Stimulated activated CD8-positive, alpha-beta memory T cell treated with anti-CD3 and anti-CD28 coated beads, Interleukin-7, amount 100 ng/mL, for 24 hours (primary cell): ENCODE results near the gene IQSEC1.

ENCODE experiments used
- DNase-seq: peaks from one replicate; pipeline ENCODE4 v3.0.0-alpha.2; 2020; ENCODE audit warnings: low read depth

IQSEC1 gene

DNA sequence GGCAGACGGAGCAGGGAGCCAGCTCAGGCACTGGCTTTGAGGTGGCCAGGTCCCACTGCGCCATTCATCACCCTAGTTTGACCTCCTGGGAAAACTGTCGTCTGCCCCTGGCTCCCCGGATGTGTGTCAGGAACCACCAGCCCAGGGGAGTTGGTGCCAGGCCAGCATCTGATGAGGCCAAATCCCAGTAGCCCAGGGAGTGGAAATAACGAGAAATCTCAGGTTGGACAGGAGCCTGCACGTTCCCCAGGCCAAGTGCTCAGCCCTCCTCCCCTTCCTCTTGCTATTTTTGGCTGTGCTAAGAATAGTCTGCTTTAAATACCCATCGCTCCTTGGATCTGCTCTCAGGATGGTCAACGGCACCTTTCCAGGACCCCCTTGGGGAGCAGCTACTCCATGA is 138.8 kb downstream of the IQSEC1 start:
- no peak for DNase-seq

GRCh38 chr3:12933901-12934300 is 139.3 kb downstream of the IQSEC1 start:
- no peak for DNase-seq

- DNase-seq, result no peak
These were observed 140.5 kb downstream of the IQSEC1 start for GRCh38 chr3:12932754-12933153.

DNA sequence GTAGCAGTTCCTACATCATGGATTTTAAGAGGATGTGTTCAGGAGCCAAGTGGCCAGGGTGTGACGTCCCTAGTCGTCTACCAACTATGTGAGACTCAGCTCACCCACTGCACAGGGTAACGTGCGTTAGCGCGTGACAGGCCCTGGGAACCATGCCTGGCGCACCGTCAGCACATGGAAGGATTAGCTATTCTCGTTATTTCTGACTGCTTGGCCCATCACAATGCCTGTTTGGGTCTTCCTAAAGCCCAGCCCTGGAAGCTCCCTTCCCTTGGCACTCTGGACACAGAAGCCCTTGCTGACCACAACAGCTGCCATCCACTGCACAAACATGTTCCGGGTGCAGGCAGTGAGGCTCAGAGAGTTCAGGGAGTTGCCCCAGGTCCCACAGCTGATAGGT is 140.9 kb downstream of the IQSEC1 start:
- no peak for DNase-seq

DNA sequence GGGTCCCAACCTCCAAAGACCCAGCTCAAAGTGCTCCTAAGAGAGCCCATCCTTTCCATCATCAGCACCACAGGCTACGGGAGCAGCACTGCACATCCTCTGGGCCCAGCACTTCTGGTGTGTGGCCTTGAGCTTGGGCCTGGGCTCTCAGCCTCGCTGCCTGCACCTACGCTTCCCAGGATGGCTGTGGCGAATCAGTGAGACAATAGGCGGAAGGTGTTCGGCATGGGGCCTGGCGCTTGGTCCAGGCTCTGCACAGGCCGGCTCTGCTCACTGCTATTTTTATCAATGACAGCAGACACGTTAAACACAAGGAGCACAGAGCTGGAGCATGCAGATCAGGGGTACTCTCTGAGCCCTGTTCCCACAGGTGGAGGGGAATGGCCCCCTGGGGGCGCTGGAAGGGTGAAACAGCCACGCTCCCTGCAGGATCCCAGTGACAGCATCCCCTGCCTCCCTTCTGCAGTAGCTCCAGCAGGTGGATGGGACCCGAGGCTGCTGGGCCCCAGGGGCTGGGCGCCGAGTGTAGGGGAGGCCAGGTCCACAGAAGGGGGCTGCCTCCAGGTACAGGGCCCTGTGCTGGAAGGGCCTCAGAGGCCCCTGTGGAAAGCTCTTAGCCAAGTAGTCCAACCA is 141.8 kb downstream of the IQSEC1 start:
- no peak for DNase-seq

- DNase-seq, result no peak
These were observed 143.4 kb downstream of the IQSEC1 start for GRCh38 chr3:12929801-12930200.

DNA sequence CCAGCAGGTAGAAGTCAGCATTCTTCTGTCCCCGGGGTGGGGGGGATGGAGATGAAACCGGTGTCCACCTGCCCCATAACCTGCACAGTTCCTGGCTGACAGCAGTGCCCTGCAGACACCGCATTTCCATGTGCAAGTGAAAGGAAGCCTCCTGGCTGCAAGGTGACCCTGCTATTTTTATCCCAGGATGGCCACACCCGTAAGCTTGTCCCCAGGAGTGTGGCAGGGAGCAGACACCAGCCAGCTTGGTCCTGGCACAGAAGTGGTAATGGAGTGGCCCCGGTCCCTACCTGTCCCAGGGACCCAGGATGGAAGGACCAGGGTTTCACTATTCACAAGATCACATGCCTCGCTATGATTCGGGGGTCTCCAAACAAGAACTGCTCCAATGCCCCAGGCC is 146.6 kb downstream of the IQSEC1 start:
- no peak for DNase-seq

GRCh38 chr3:12925648-12926047 is 147.6 kb downstream of the IQSEC1 start:
- DNase-seq, result no peak

GRCh38 chr3:12924437-12924836 is 148.8 kb downstream of the IQSEC1 start:
- DNase-seq, result no peak

GRCh38 chr3:12922881-12923431 is 150.3 kb downstream of the IQSEC1 start:
- no peak for DNase-seq

GRCh38 chr3:12922306-12922705 is 150.9 kb downstream of the IQSEC1 start:
- no peak for DNase-seq

DNA sequence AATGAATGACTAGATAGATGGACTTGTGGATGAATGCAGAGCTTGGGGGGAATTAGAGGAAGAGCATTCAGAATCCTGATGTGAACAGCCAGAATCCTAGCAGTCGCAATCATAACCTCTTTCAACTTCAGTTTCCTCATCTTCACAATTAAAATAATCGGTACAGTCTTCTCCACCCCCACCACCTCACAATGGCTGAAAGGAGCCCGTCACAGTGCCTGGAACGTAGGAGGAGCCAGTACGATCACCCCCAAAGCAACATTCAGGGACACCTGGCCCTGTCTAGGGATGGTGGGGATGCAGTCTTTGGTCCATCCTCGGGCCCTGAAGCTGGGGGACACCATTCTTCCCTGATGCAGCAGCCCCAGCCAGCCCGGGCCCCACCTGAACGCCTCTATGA is 151.5 kb downstream of the IQSEC1 start:
- DNase-seq, result no peak

GRCh38 chr3:12920967-12921366 is 152.3 kb downstream of the IQSEC1 start:
- DNase-seq, result no peak

- no peak for DNase-seq
These were observed 154.0 kb downstream of the IQSEC1 start for GRCh38 chr3:12919205-12919604.

- no peak for DNase-seq
These were observed 155.0 kb downstream of the IQSEC1 start for GRCh38 chr3:12918231-12918630.

- no peak for DNase-seq
These were observed 157.1 kb downstream of the IQSEC1 start for GRCh38 chr3:12916159-12916558.

- DNase-seq, result no peak
These were observed 159.1 kb downstream of the IQSEC1 start for GRCh38 chr3:12914088-12914487.

GRCh38 chr3:12911881-12912415 is 161.3 kb downstream of the IQSEC1 start:
- DNase-seq, result no peak

DNA sequence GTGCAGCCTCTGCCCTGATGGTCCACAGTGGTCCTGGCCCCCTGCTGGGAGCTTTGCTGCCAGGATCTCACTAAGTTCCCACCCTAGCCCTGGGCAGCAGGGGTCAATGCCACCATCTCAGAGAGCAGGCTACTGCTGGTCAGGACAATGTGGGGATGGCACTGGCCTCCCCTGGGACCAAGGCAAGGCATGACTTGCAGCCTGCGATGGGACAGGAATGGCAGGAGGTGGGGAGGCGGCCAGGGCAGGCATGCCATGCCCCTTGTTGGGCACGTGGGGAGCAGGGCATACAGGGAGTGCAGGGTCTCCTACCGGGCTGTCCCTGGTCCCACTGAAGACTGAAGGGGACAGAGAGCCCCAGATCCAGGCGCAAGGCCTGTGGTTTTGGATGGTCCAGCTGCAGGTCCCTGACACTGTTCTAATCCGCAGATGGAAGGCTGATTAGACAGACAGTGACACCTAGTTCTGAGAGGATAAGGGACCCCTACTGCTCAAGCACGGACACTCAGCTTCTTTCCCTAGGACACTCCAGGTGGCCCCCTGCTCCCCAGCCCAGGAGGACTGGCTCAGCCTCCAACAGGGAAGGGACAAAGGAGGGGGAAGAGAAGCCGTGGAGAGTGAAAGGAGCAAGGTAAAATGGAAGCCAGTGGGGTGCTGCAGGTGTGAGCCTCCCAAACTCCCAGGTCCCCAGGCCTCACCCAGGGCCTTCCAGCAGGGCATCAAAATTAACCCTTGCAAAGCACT is 162.7 kb downstream of the IQSEC1 start:
- DNase-seq, result no peak

- no peak for DNase-seq
These were observed 163.5 kb downstream of the IQSEC1 start for GRCh38 chr3:12909710-12910109.

- DNase-seq, result no peak
These were observed 164.4 kb downstream of the IQSEC1 start for GRCh38 chr3:12908859-12909258.

DNA sequence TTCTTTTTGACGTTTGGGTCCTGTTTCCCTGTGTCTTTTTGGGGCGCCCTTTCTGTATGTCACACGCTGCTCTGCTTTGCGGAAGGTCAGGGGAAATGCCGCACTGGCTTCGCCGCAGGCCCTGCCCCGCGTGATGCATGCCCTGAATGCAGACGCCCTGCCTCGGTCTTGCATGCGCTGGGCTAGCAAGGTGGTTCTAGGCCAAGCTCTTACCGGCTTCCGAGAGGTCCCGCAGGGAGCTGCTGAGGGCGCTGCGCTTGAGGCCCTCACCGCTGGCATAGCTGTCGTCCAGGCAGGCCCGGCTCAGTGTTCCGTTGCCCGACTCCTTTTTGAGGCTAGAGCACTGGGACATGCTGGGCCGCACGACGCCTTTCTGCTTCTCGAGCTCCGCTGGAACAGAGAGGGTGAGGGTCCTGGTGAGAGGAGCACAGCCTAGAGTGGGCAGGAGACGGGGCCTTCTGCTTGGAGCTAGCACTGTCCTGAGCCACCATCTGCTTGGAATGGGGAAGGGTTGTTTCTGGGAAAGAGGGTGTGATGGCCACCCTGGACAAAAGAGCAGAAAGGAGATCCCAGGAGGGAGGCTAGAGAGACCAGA is 165.0 kb downstream of the IQSEC1 start:
- DNase-seq, result no peak

DNA sequence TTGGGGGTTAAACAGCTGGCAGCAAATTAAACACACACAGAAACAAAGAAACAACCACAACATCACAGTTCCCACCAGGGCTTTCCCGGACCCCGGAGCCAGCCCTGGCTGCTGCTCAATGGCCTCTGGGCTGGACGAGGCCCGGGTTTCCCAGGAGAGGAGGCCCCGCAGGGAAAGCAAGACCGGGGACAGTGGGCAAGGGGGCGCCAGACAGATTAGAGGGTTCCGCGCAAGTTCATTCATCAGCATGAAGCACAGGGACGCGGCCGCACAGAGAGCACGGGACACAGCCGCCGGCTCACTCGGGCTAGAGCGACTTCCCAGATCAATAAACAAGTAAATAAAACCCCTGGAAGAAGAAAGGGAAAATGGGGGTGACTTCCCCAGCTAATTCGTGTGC is 165.5 kb downstream of the IQSEC1 start:
- DNase-seq, result no peak
